Body of pancreas (tissue), 4 donors: ENCODE results near the gene RAPGEF1. TPM values are rescaled to one million over a fixed set of nuclear protein-coding genes. Genes with fewer than 3 reads are reported as not detected.

ENCODE experiments used
- ATAC-seq: fragments of 150-250 bp; one replicate; pipeline ENCODE4 v1.9.1; 2016
- DNase-seq, 4 donors: peaks; one replicate each; pipeline ENCODE4 v3.0.0-alpha.2; 2019
- H3K27ac ChIP-seq, 4 donors: fragments of 200-600 bp; sonication (generic); 1 replicate in 3 of 4; 2 replicates in 1 of 4; pipeline versions ENCODE4 v1.5.1 to v1.6.1; 2016 to 2019; ENCODE audit warnings: mild to moderate bottlenecking in 1 of 4, mixed read lengths in 1 of 4, moderate library complexity in 1 of 4
- H3K27me3 ChIP-seq, 2 donors: fragments of 200-600 bp; sonication (generic); one replicate each; pipeline ENCODE4 v1.6.0; 2016; ENCODE audit warnings: mild to moderate bottlenecking in 1 of 2
- H3K36me3 ChIP-seq, 2 donors: fragments of 200-600 bp; sonication (generic); replicated peaks in 1 of 2; 2 replicates each; pipeline ENCODE4 v1.5.1; 2016; ENCODE audit warnings: low read depth in 2 of 2; ENCODE audit not compliant: insufficient read depth in 1 of 2
- H3K4me1 ChIP-seq: fragments of 200-600 bp; sonication (generic); one replicate; pipeline ENCODE4 v1.6.0; 2016
- H3K4me3 ChIP-seq, 2 donors: fragments of 200-600 bp; sonication (generic); 1 replicate in 1 of 2; 2 replicates in 1 of 2; pipeline ENCODE4 v1.5.1; 2016 to 2019
- H3K9me3 ChIP-seq, 3 donors: fragments of 200-600 bp; sonication (generic); 1 replicate in 2 of 3; 2 replicates in 1 of 3; pipeline ENCODE4 v1.5.1; 2016
- POLR2A ChIP-seq, 3 donors: fragments of 450-650 bp; IDR thresholded peaks; one replicate each; pipeline ENCODE4 v1.6.1; 2016; ENCODE audit warnings: antibody characterized with exemption in 3 of 3, mild to moderate bottlenecking in 2 of 3
- WGBS, 2 donors: methylation state at CpG; one replicate each; pipeline ENCODE4 v1.1.5; 2017; 5-methylcytosine and 5-hydroxymethylcytosine counted together
- intact Hi-C: fragments of 100-400 bp; cut with DNase I; formaldehyde crosslinking; loops from one replicate; pipeline ENCODE4 v1.15.1; 2023
- total RNA-seq, 2 donors: library from RNA; depleted of rRNA; stranded (reverse); fragments of >200 nt; gene quantifications; one replicate each; pipeline ENCODE4 v1.1.0, GENCODE V29; 2016
- TF ChIP-seq, protein P1 (sequence below), 7 experiments: fragments of 450-650 bp in 4 of 7; fragments of 200-600 bp in 3 of 7; sonication (generic) in 3 of 7; IDR thresholded peaks; one replicate each; pipeline ENCODE4 v1.5.1; 2016 to 2019; ENCODE audit warnings: antibody characterized with exemption in 7 of 7

RAPGEF1 gene
- total RNA-seq, 2 donors from 2014 or later: 30.1 to 70.5 TPM

DNA sequence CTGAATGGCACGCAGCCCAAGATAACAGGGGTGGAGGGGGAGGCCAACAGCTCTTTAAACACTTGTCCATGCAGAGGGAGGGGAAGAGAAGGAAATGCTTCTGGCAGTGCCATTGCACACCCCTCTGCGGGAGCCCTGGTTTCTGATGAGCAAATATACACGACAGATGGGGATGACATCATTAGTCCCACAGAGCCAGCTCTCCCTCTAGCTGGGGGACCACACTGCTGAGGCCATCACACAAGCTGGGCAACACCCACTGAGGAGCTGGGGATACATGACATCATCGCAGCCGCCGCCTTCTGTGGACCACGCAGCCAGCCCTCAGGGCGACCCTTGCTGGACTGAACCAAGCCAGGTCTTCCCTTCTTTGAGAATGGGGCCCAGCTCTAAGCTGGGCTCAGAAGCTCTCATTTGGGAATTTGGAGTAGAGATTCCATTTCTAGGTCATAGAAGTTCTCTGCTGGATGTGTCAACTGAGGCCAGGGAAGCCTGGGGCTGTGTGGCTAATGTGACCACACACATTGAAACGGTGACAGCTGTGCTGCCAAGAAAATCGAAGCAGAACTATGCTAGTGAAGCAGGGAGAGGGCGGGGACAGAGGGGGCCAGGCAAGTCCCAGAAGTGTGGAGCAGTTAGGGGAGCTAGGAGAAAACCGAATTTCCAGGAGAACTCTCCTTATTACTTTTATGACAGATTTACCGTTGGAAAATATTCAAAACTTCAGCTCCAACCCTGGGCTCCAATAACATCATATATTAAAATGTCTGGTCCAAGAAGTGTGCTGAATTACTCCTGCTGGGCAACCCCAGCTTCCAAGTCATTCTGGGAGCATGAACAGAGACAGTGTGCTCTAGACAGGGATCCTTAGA, 115.0 kb downstream of the RAPGEF1 start:
- no peaks in the 10 kb centered on the region for H3K9me3 ChIP-seq
- peaks cover 55% of the 10 kb centered on the region for H3K4me1 ChIP-seq
- no peak overlapping the region for H3K4me3 ChIP-seq
- DNase-seq (peak; percentile 58 to 85 (median 70)), ATAC-seq (peak; percentile 23)
- intact Hi-C loops: loop anchor here (10.0 kb wide), 1 partner anchor 110 kb away; no protein-coding TSS in a partner anchor
- no peaks in the 10 kb centered on the region for H3K27me3 ChIP-seq
- peak overlapping the region; percentile 67 to 97 (median 80) for H3K27ac ChIP-seq
- peaks cover 0 to 9% of the 10 kb centered on the region in 2 donors for H3K36me3 ChIP-seq
- WGBS, 2 donors: 48 to 55% methylated on average over 7 to 13 of the region's 13 CpGs
- TF ChIP-seq, protein P1, sequence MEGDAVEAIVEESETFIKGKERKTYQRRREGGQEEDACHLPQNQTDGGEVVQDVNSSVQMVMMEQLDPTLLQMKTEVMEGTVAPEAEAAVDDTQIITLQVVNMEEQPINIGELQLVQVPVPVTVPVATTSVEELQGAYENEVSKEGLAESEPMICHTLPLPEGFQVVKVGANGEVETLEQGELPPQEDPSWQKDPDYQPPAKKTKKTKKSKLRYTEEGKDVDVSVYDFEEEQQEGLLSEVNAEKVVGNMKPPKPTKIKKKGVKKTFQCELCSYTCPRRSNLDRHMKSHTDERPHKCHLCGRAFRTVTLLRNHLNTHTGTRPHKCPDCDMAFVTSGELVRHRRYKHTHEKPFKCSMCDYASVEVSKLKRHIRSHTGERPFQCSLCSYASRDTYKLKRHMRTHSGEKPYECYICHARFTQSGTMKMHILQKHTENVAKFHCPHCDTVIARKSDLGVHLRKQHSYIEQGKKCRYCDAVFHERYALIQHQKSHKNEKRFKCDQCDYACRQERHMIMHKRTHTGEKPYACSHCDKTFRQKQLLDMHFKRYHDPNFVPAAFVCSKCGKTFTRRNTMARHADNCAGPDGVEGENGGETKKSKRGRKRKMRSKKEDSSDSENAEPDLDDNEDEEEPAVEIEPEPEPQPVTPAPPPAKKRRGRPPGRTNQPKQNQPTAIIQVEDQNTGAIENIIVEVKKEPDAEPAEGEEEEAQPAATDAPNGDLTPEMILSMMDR (IDR thresholded peaks at IDR 0.05): no peak
- TF ChIP-seq POLR2A (IDR thresholded peaks at IDR 0.05): peak in 1 of 3 donors; percentile 28

DNA sequence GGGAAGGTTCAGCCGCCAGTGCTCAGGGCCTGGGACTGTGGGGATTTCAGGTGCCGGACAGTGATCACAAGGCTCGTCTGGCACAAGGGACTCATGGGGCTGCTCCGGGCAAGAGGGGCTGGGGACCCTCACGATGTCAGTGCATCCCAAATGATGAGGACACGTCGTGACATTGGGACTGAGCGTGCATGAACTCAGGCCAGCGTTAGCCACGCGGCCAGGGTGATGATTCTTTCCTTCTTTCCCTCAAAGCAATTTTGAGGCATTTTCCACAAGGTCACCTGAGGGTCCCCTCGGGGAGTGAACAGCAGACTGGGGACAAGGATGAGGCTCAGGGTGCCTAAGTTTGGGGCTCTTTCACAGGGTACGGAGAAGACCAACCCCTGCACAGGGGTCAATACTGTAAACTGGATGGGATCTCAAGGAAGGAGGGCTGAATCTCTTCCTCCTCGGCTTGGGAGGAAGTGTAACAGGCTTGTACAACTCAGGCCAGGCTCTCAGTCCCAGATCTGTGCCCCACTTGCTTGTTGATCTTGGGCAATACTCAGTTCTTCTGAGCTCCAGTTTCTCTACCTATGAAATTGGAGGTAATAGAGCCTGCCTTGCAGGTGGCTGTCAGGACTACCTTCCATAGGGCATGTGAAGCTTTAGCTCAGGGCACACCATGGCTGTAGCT, 116.1 kb downstream of the RAPGEF1 start:
- no peaks in the 10 kb centered on the region for H3K27me3 ChIP-seq
- H3K36me3 ChIP-seq: peaks cover 0 to 17% of the 10 kb centered on the region in 2 donors
- intact Hi-C loops: loop anchor here (10.0 kb wide), 1 partner anchor 111 kb away; no protein-coding TSS in a partner anchor
- peaks cover 50% of the 10 kb centered on the region for H3K4me1 ChIP-seq
- no peak for TF ChIP-seq POLR2A (IDR thresholded peaks at IDR 0.05)
- TF ChIP-seq, protein P1 (IDR thresholded peaks at IDR 0.05): no peak
- no peak overlapping the region for H3K4me3 ChIP-seq
- 90 to 94% methylated on average over 10 to 14 of the region's 14 CpGs for WGBS, 2 donors
- H3K9me3 ChIP-seq: no peaks in the 10 kb centered on the region
- DNase-seq (no peak), ATAC-seq (no peak)
- H3K27ac ChIP-seq: peak overlapping the region; percentile 67 to 97 (median 80)

DNA sequence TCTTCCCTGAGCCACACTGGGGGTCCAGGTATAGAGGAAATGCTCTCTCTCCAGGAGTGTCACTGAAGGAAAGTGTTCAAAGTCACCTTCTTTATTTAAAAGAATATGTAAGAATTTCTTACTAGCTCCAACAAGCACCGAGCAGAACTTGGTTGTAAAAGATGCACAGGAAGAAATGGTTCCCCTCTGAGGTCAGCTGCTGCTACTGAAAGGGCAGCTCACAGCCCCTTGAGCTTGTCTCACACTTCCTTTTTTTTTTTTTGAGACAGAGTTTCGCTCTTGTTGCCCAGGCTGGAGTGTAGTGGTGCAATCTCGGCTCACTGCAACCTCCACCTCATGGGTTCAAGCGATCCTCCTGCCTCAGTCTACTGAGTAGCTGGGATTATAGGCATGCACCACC, 117.4 kb downstream of the RAPGEF1 start:
- no peak overlapping the region for H3K4me3 ChIP-seq
- H3K27ac ChIP-seq: peak overlapping the region in 1 of 4 donors; percentile 27
- ATAC-seq: no peak
- H3K27me3 ChIP-seq: no peaks in the 10 kb centered on the region
- H3K9me3 ChIP-seq: no peaks in the 10 kb centered on the region
- intact Hi-C loops: loop anchor here (10.0 kb wide), 1 partner anchor 112 kb away; no protein-coding TSS in a partner anchor
- no peak for TF ChIP-seq POLR2A (IDR thresholded peaks at IDR 0.05)
- TF ChIP-seq, protein P1 (IDR thresholded peaks at IDR 0.05): no peak
- peaks cover 0 to 21% of the 10 kb centered on the region in 2 donors for H3K36me3 ChIP-seq
- WGBS, 2 donors: 83 to 91% methylated on average over 4 of the region's 4 CpGs
- peaks cover 48% of the 10 kb centered on the region for H3K4me1 ChIP-seq
- no peak for DNase-seq

DNA sequence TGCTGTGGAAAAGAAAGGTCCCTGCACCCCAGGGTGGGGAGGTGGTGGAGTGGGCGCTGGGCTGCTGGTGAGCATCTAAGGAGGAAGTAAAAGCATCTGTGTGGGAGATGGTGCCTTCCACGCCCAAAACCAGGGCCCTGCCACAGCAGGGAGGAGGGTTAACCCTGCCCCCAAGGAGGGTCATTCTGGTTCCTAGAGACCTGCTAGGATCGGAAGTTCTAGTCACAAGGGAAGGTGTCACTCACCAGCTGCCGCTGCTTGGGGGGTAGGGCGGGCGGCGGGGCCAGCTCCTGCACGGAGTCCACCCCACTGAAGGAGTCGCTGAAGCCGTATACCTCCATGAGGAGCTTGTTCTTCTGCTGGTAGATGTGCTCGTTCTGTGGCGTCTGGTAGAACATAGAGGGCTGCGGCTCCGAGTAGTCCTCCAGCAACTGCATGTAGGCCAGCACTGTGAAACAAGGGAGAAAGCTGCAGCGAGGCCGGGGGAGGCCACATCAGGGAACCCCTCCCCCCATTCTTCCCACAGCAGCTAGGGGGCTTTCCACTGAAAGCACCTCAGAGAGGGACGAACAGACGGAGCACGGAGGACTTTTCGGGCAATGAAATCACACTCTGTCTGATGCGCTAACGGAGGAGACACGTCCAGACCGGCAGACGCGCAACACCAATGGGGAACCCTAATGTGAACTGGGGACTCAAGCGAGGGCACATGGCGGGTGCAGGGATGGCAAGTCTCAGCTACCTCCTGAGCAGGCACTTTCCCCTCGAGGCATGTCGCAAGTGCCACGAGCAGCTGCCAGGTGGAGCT, 118.1 kb downstream of the RAPGEF1 start:
- WGBS, 2 donors: 87 to 90% methylated on average over 23 to 31 of the region's 31 CpGs
- ATAC-seq (no peak), DNase-seq (no peak)
- peaks cover 0 to 24% of the 10 kb centered on the region in 2 donors for H3K36me3 ChIP-seq
- peak overlapping the region in 1 of 4 donors; percentile 27 for H3K27ac ChIP-seq
- intact Hi-C loops: loop anchor here (10.0 kb wide), 1 partner anchor 113 kb away; no protein-coding TSS in a partner anchor
- H3K27me3 ChIP-seq: no peaks in the 10 kb centered on the region
- H3K4me1 ChIP-seq: peaks cover 41% of the 10 kb centered on the region
- TF ChIP-seq, protein P1 (IDR thresholded peaks at IDR 0.05): no peak
- TF ChIP-seq POLR2A (IDR thresholded peaks at IDR 0.05): no peak
- H3K4me3 ChIP-seq: no peak overlapping the region
- no peaks in the 10 kb centered on the region for H3K9me3 ChIP-seq
